Omental fat pad (tissue), 4 donors: ENCODE data around the gene CHORDC1. TPM values are rescaled to one million over a fixed set of nuclear protein-coding genes. Genes with fewer than 3 reads are reported as not detected.
"Not testable (repeated sequence)": the region's sequence is repeated elsewhere in the genome, so short reads cannot be mapped to it uniquely, and the experiment has no call there.

ENCODE experiments used
- ATAC-seq: fragments of 150-250 bp; one replicate; pipeline ENCODE4 v1.9.1; 2016; ENCODE audit warnings: mild to moderate bottlenecking, moderate library complexity; ENCODE audit not compliant: low FRiP score
- DNase-seq: peaks from one replicate; pipeline ENCODE4 v3.0.0-alpha.2; 2019; ENCODE audit warnings: low spot score
- total RNA-seq, 4 donors: library from RNA; depleted of rRNA; stranded (reverse); fragments of >200 nt; gene quantifications; one replicate each; pipeline ENCODE4 v1.1.0, GENCODE V29; 2016
- TF ChIP-seq, protein P1 (sequence below), 3 donors: fragments of 450-650 bp; IDR thresholded peaks; one replicate each; pipeline ENCODE4 v1.5.1; 2016 to 2017; ENCODE audit warnings: antibody characterized with exemption in 3 of 3, mild to moderate bottlenecking in 3 of 3, moderate library complexity in 2 of 3

Gene CHORDC1
- total RNA-seq, 4 donors from 2014 or later = 56.2 to 147 (median 79.4) TPM

DNA sequence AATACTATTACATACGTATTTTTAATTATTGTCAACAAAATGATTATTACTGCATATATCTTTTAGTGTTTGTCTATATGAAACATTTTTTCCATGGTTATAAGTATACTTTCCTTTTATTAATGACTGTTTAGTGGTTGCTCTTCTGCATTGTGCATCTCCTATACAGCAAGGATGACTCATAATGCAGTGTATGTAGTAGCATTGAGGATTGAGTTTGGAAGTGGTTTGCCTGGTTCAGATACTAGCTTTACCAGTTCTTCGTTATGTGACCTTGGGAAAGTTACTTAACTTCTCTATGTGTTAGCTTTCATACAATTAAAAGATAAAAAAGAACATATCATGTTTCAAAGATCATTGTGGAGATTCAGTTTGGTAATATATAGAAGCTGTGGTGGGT lies 44.1 kb downstream of the CHORDC1 start:
- no peak for ATAC-seq
- TF ChIP-seq, protein P1, sequence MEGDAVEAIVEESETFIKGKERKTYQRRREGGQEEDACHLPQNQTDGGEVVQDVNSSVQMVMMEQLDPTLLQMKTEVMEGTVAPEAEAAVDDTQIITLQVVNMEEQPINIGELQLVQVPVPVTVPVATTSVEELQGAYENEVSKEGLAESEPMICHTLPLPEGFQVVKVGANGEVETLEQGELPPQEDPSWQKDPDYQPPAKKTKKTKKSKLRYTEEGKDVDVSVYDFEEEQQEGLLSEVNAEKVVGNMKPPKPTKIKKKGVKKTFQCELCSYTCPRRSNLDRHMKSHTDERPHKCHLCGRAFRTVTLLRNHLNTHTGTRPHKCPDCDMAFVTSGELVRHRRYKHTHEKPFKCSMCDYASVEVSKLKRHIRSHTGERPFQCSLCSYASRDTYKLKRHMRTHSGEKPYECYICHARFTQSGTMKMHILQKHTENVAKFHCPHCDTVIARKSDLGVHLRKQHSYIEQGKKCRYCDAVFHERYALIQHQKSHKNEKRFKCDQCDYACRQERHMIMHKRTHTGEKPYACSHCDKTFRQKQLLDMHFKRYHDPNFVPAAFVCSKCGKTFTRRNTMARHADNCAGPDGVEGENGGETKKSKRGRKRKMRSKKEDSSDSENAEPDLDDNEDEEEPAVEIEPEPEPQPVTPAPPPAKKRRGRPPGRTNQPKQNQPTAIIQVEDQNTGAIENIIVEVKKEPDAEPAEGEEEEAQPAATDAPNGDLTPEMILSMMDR (IDR thresholded peaks at IDR 0.05) = no peak
- no peak for DNase-seq

DNA sequence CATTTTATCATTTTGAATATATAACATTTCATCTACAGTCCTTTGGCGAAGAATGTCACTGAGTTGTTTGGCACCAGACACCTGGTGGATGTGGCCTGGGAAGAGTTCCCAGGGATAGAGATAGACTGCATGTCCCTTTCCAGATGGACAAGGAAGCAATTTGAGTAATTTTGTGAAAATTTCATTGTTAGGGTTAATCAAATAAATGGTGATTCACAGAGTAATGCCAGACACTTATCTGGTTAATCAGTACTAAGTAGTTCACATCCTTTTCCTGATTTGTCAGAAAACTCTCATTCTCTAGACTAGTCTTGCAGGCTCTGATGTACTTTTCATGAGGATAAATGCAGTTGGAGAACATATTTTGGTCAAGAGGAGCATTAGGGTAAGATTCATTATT lies 46.8 kb downstream of the CHORDC1 start:
- TF ChIP-seq, protein P1 (IDR thresholded peaks at IDR 0.05) = no peak
- no peak for ATAC-seq
- DNase-seq = no peak

GRCh38 chr11:90171359-90171758 lies 51.5 kb downstream of the CHORDC1 start:
- DNase-seq (no peak), ATAC-seq (no peak)
- TF ChIP-seq, protein P1 (IDR thresholded peaks at IDR 0.05) = no peak

DNA sequence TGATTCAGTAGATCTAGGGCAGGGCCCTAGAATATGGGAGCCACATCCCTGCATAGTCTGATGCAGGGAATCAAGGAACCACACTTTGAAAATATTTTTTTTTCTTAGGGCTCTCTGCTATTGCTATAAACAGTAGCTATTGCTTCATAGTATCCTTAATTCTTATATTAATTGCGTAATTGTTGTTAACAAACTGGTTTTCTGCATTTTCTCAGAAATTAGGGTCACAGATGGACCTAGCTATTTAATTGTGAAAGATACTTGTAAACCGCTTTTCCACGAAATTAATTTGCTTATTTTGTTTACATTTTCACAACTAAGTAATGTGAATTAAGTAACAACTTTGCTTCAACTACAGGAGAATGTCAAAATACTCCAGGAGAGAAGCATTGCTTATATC lies 54.3 kb downstream of the CHORDC1 start:
- DNase-seq = no peak
- TF ChIP-seq, protein P1 (IDR thresholded peaks at IDR 0.05) = no peak
- no peak for ATAC-seq

GRCh38 chr11:90167704-90168103 lies 55.1 kb downstream of the CHORDC1 start:
- not testable (repeated sequence) for ATAC-seq, DNase-seq

- DNase-seq, ATAC-seq: not testable (repeated sequence)
Observed at GRCh38 chr11:90166982-90167573, 55.8 kb downstream of the CHORDC1 start.

Other genes with a start within 250 kb of the CHORDC1 start
- gene TRIM49C, start 191.9 kb downstream of the CHORDC1 start, total RNA-seq = not detected
- gene UBTFL1, start 137.1 kb downstream of the CHORDC1 start, total RNA-seq = not detected
- gene NAALAD2, start 88.4 kb downstream of the CHORDC1 start, total RNA-seq = 10 to 100 TPM in 1 of 4 donors, 1 to 10 TPM in 3; 1.9 to 10.2 (median 4.9) TPM